Activated CD4-positive, CD25-positive, alpha-beta regulatory T cell treated with anti-CD3 and anti-CD28 coated beads, Interleukin-2, amount 50 U/mL, for 16 hours (primary cell): ENCODE data around the gene KLHL29.

ENCODE experiments used
- DNase-seq: peaks from one replicate; pipeline ENCODE4 v3.0.0-alpha.2; 2020; ENCODE audit warnings: low read depth, low spot score

The KLHL29 gene

GRCh38 chr2:23680951-23681350 is 296.0 kb downstream of the KLHL29 start:
- DNase-seq: no peak

GRCh38 chr2:23681356-23682140 is 296.6 kb downstream of the KLHL29 start:
- DNase-seq: no peak

- no peak for DNase-seq
These were observed 297.5 kb downstream of the KLHL29 start for GRCh38 chr2:23682481-23682880.

GRCh38 chr2:23683001-23683400 is 298.0 kb downstream of the KLHL29 start:
- no peak for DNase-seq

GRCh38 chr2:23684395-23685176 is 299.6 kb downstream of the KLHL29 start:
- no peak for DNase-seq

GRCh38 chr2:23685181-23685580 is 300.2 kb downstream of the KLHL29 start:
- DNase-seq: no peak

- DNase-seq: no peak
These were observed 300.7 kb downstream of the KLHL29 start for GRCh38 chr2:23685706-23686105.

GRCh38 chr2:23686405-23687029 is 301.5 kb downstream of the KLHL29 start:
- no peak for DNase-seq

- no peak for DNase-seq
These were observed 302.2 kb downstream of the KLHL29 start for GRCh38 chr2:23687214-23687613.

- no peak for DNase-seq
These were observed 302.7 kb downstream of the KLHL29 start for GRCh38 chr2:23687713-23688112.

- DNase-seq: no peak
These were observed 303.6 kb downstream of the KLHL29 start for GRCh38 chr2:23688486-23689130.

- DNase-seq: no peak
These were observed 304.2 kb downstream of the KLHL29 start for GRCh38 chr2:23689131-23689700.

GRCh38 chr2:23689891-23690290 is 304.9 kb downstream of the KLHL29 start:
- no peak for DNase-seq

- no peak for DNase-seq
These were observed 305.6 kb downstream of the KLHL29 start for GRCh38 chr2:23690421-23691105.

GRCh38 chr2:23691106-23691470 is 306.1 kb downstream of the KLHL29 start:
- no peak for DNase-seq

- no peak for DNase-seq
These were observed 306.6 kb downstream of the KLHL29 start for GRCh38 chr2:23691565-23691964.

- no peak for DNase-seq
These were observed 307.3 kb downstream of the KLHL29 start for GRCh38 chr2:23692263-23692662.

GRCh38 chr2:23692851-23693605 is 308.0 kb downstream of the KLHL29 start:
- DNase-seq: no peak

- no peak for DNase-seq
These were observed 308.6 kb downstream of the KLHL29 start for GRCh38 chr2:23693606-23693951.
